ENCODE data around the gene B3GLCT.

- TF ChIP-seq CTCF (IDR thresholded peaks at IDR 0.05; ENCODE audit: low read length) (no peak), EZH2phosphoT487 (IDR thresholded peaks at IDR 0.05; ENCODE audit: low read length) (no peak)
Measured at GRCh38 chr13:31267126-31267784, 67.5 kb downstream of the B3GLCT start.
